NCI-H2081 (cell line): ENCODE results near the gene RANBP17.

Experiments
- DNase-seq, 2 experiments: peaks; one replicate each; lab custom pipeline; 2025; lab: John Stamatoyannopoulos, UW

The RANBP17 gene

GRCh38 chr5:171092194-171092593 lies 230.4 kb downstream of the RANBP17 start:
- DNase-seq: no peak

- DNase-seq: no peak
Measured at GRCh38 chr5:171093598-171093997, 231.8 kb downstream of the RANBP17 start.

DNA sequence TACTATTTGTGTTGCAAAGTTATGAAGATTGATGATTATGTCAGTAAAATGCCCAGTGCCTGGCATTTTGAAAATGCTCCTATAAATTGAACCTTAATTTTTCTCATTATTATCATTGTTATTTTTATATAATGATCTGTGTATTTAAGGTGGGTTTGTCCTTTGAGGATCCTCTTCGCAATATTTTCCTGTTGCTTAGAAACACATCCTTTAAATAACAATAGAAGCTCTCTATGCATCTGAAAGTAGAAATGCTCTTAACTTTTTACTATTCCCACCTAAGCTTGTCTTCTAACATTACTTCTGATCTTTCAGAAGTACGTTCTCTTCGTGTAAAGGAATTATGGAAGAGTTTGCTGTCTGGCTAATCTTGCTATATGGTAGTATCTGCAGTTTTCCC lies 232.5 kb downstream of the RANBP17 start:
- no peak for DNase-seq

DNA sequence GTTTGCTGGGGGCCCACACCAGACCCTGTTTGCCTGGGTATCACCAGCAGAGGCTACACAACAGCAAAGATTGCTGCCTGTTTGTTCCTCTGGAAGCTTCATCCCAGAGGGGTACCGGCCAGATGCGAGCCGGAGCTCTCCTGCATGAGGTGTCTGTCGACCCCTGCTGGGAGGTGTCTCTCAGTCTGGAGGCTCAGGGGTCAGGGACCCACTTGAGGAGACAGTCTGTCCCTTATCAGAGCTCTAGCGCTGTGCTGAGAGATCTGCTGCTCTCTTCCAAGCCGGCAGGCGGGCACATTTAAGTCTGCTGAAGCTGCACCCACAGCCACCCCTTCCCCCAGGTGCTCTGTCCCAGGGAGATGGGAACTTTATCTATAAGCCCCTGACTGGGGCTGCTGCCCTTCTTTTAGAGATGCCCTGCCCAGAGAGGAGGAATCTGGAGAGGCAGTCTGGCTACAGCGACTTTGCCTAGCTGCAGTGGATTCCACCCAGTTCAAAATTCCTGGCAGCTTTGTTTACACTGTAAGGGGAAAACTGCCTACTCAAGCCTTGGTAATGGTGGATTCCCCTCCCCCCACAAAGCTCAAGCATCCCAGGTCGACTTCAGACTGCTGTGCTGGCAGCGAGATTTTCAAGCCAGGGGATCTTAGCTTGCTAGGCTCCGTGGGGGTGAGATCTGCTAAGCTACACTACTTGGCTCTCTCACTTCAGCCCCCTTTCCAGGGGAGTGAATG lies 241.2 kb downstream of the RANBP17 start:
- DNase-seq: no peak

DNA sequence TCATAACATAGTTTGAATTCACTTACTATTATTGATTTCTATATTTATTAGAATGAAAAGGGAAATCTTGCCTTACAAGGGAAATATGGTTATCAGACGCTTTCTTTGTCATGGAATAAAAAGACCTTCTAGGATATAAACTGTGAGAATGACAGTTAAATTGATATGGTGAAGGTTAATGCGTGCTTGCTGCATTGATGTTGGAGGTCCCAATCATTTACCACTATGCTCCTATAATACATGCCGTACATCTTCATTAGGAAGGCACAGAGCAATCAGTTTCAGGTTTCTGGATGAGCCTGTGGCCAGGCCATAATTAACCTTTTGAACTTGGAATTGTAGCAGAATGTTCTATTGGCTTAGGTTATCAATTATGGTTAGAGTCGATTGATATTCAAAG lies 245.9 kb downstream of the RANBP17 start:
- no peak for DNase-seq

GRCh38 chr5:171115519-171115918 lies 253.7 kb downstream of the RANBP17 start:
- no peak for DNase-seq

DNA sequence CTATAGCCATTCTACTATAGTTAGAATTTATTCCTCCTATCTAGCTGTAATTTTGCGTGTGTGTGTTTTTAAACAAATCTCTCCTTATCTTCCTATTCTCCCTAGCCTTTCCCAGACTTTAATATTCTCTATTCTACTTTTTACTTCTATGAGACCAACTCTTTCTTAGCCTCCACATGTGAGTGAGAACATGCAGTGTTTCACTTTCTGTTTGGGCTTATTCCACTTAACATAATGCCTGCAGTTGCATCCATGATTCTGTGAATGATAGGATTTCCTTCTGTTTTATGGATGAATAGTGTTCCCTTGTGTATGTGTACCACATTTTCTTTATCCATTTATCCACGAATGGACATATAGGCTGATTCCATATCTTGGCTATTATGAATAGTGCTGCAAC lies 254.9 kb downstream of the RANBP17 start:
- DNase-seq: no peak

GRCh38 chr5:171120986-171121622 lies 259.3 kb downstream of the RANBP17 start:
- no peak for DNase-seq

GRCh38 chr5:171121638-171122037 lies 259.8 kb downstream of the RANBP17 start:
- DNase-seq: no peak

- DNase-seq: peak; percentile 3 to 8
Measured at GRCh38 chr5:171122372-171122771, 260.6 kb downstream of the RANBP17 start.

- no peak for DNase-seq
Measured at GRCh38 chr5:171123417-171123816, 261.6 kb downstream of the RANBP17 start.

DNA sequence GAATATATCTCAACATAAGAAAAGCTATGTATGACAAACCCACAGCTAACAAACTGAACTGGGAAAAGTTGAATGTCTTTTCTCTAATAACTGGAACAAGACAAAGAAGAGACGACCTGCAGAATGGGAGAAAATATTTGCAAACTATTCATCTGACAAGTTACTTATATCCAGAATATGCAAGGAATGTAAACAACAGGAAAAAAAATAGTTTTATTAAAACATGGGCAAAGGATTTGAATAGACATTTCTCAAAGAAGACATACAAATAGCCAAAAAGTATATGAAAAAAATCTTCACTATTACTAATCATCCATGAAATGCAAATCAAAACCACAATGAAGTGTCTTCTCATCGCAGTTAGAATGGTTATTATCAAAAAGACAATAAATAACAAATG lies 265.5 kb downstream of the RANBP17 start:
- no peak for DNase-seq

- DNase-seq: no peak
Measured at GRCh38 chr5:171128136-171128535, 266.3 kb downstream of the RANBP17 start.

GRCh38 chr5:171129308-171129707 lies 267.5 kb downstream of the RANBP17 start:
- no peak for DNase-seq

DNA sequence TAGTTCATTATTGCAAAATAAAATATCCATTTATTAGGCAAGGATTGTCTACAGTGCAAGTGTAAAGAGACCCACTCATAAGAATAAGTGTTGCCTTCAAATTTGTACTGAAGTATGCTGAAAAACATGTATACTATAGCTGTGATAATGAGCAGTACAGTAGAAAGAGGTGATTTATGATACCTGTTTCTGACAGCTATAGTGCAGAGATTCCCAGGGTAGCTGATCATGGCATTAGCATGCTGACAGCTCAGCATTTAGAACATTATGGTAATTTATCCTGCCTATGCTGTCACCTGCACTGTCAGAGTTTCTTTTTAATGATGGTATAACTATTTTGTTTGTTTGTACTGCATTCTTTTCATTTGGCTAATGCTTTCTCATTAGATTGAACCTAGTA lies 269.7 kb downstream of the RANBP17 start:
- DNase-seq: peak in 1 of 2 experiments; percentile 19

- no peak for DNase-seq
Measured at GRCh38 chr5:171137768-171138525, 276.1 kb downstream of the RANBP17 start.

DNA sequence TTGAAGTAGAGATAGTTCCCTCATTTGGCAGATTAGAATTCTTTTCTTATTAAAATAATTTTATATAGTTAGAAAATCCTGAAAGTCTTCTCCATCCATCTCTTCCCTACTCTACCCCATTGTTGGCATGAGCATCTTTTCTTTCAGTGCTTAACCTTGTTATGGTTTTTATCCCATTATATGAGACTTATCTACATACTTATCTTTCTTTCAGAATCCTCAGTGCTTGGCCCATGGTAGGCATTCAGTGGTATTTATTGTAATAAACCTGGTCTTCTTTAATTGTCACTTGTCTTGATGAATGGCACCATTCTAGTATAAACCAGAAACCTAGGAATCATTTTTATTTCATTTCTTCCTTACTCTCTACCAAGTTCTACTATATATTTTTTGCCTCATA lies 277.4 kb downstream of the RANBP17 start:
- DNase-seq: no peak

DNA sequence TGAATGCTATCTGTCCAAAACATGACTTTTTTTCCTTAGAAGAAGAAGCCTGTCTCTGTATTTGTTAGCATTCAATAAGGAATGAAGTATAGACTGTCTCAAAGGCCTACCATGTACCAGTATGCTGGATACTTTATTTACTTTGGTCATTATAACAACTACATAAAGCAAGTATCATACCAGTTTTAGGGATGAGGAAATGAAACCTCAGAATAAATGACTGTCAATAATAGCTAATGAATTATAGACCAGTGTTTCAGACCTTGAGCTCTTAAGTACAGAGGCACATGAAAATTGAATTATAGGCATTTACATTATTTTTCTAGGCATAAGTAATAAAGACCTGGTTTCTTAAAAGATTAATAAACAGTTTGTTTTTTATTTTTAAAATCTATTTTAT lies 280.8 kb downstream of the RANBP17 start:
- no peak for DNase-seq

DNA sequence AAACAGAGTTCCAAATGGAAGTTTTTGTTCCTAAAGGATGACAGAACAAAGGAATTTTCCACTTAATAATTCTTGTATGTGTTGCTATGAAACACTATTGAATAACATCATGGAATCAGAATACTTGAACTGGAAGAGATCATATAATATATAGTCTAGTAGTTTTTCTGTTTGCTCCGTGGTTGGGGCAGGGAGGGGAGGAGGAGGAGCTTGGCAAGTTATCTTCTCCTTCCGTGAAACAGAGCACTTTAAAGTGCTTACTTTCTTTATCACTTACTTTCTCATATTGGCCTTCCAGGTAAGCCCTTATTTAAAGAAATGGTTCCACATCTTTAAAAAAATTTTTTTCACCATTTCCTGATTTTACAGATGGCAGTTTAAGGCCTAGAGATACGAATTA lies 281.4 kb downstream of the RANBP17 start:
- DNase-seq: no peak

DNA sequence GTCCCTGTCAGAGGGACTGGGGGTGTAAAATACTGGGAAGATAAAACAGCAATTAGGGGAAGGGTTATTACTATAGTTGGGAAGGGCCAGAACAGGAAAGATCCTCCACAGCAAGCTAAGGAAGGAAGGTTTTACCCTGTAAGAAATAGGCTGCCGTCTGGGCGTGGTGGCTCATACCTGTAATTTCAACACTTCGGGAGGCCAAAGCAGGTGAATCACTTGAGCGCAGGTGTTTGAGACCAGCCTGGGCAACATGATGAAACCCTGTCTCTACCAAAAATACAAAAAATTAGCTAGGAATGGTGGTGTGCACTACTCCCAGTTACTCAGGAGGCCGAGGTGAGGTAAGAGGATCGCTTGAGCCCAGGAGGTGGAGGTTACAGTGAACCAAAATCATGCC lies 282.1 kb downstream of the RANBP17 start:
- no peak for DNase-seq

GRCh38 chr5:171149333-171149732 lies 287.5 kb downstream of the RANBP17 start:
- DNase-seq: no peak

DNA sequence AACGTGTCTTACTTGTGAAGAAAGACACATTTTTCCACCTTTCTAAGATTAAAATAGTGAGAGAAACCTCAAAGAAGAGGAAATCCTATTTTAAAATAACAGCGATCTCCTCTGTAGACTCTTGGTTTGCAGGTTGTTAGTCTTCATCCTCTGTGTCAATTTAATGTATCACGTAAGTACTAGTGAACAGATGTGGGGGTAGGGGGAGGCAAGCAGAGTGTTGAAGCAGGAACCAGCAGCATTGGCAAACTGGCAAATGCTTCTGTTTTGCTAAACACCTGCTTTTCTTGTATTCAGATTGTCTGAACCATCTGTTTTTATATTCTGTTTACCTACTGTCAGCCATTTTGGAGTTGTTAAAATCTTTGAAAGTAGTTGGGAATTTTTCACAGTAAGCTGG lies 288.0 kb downstream of the RANBP17 start:
- peak in 1 of 2 experiments; percentile 51 for DNase-seq

- peak in 1 of 2 experiments; percentile 11 for DNase-seq
Measured at GRCh38 chr5:171152382-171152781, 290.6 kb downstream of the RANBP17 start.
